ENCODE results near the gene SERPINB8.

The SERPINB8 gene

GRCh38 chr18:63953811-63954210 is 16.1 kb upstream of the SERPINB8 start:
- H3K4me1 Mint-ChIP-seq (ENCODE audit: low read depth): peaks cover 19% of the 10 kb centered on the region
- peaks cover 5% of the 10 kb centered on the region for H3K9me3 Mint-ChIP-seq (ENCODE audit: low read depth)
- peaks cover 3% of the 10 kb centered on the region for H3K36me3 Mint-ChIP-seq
- peaks cover 14% of the 10 kb centered on the region for H3K27me3 Mint-ChIP-seq
- no peak overlapping the region for H3K4me3 Mint-ChIP-seq
- H3K27ac Mint-ChIP-seq: no peak overlapping the region

GRCh38 chr18:63956755-63957154 is 13.1 kb upstream of the SERPINB8 start:
- peaks cover under 1% of the 10 kb centered on the region for H3K4me1 Mint-ChIP-seq (ENCODE audit: low read depth)
- H3K27ac Mint-ChIP-seq: no peak overlapping the region
- no peaks in the 10 kb centered on the region for H3K9me3 Mint-ChIP-seq (ENCODE audit: low read depth)
- no peaks in the 10 kb centered on the region for H3K36me3 Mint-ChIP-seq
- no peak overlapping the region for H3K4me3 Mint-ChIP-seq
- H3K27me3 Mint-ChIP-seq: peaks cover 17% of the 10 kb centered on the region

GRCh38 chr18:63960891-63961290 is 9.0 kb upstream of the SERPINB8 start:
- Mint-ChIP-seq H3K9me3 (ENCODE audit: low read depth) (no peaks in the 10 kb centered on the region), H3K27me3 (peaks cover 17% of the 10 kb centered on the region)

GRCh38 chr18:63961435-63961980 is 8.4 kb upstream of the SERPINB8 start:
- peaks cover 15% of the 10 kb centered on the region for H3K27me3 Mint-ChIP-seq
- no peaks in the 10 kb centered on the region for H3K36me3 Mint-ChIP-seq
- H3K4me1 Mint-ChIP-seq (ENCODE audit: low read depth): no peaks in the 10 kb centered on the region
- H3K9me3 Mint-ChIP-seq (ENCODE audit: low read depth): no peaks in the 10 kb centered on the region
- H3K4me3 Mint-ChIP-seq: no peak overlapping the region
- no peak overlapping the region for H3K27ac Mint-ChIP-seq

More at GRCh38 chr18:63960891-63961290, 9.0 kb upstream of the SERPINB8 start:
- H3K27ac Mint-ChIP-seq: no peak overlapping the region
- H3K4me1 Mint-ChIP-seq (ENCODE audit: low read depth): no peaks in the 10 kb centered on the region
- no peak overlapping the region for H3K4me3 Mint-ChIP-seq
- no peaks in the 10 kb centered on the region for H3K36me3 Mint-ChIP-seq

GRCh38 chr18:63962137-63962536 is 7.7 kb upstream of the SERPINB8 start:
- Mint-ChIP-seq H3K4me3 (no peak overlapping the region), H3K4me1 (ENCODE audit: low read depth) (no peaks in the 10 kb centered on the region), H3K27me3 (peaks cover 12% of the 10 kb centered on the region), H3K36me3 (no peaks in the 10 kb centered on the region), H3K9me3 (ENCODE audit: low read depth) (no peaks in the 10 kb centered on the region), H3K27ac (no peak overlapping the region)

- Mint-ChIP-seq H3K4me3 (no peak overlapping the region), H3K27ac (no peak overlapping the region), H3K9me3 (ENCODE audit: low read depth) (no peaks in the 10 kb centered on the region), H3K4me1 (ENCODE audit: low read depth) (peaks cover 3% of the 10 kb centered on the region), H3K36me3 (no peaks in the 10 kb centered on the region), H3K27me3 (peaks cover 12% of the 10 kb centered on the region)
Measured at GRCh38 chr18:63963615-63964256, 6.1 kb upstream of the SERPINB8 start.

- no peak overlapping the region for H3K4me3 Mint-ChIP-seq
- peaks cover 15% of the 10 kb centered on the region for H3K4me1 Mint-ChIP-seq (ENCODE audit: low read depth)
- H3K36me3 Mint-ChIP-seq: no peaks in the 10 kb centered on the region
- no peak overlapping the region for H3K27ac Mint-ChIP-seq
- H3K9me3 Mint-ChIP-seq (ENCODE audit: low read depth): no peaks in the 10 kb centered on the region
- H3K27me3 Mint-ChIP-seq: peaks cover 8% of the 10 kb centered on the region
Measured at GRCh38 chr18:63964908-63965307, 5.0 kb upstream of the SERPINB8 start.

- Mint-ChIP-seq H3K9me3 (ENCODE audit: low read depth) (no peaks in the 10 kb centered on the region), H3K36me3 (no peaks in the 10 kb centered on the region), H3K4me1 (ENCODE audit: low read depth) (peaks cover 18% of the 10 kb centered on the region), H3K27me3 (peaks cover 8% of the 10 kb centered on the region), H3K4me3 (no peak overlapping the region), H3K27ac (no peak overlapping the region)
Measured at GRCh38 chr18:63965716-63966330, 4.1 kb upstream of the SERPINB8 start.

GRCh38 chr18:63970809-63971205 is 926 bp downstream of the SERPINB8 start:
- peak overlapping the region; percentile 91 for H3K27ac Mint-ChIP-seq
- no peaks in the 10 kb centered on the region for H3K9me3 Mint-ChIP-seq (ENCODE audit: low read depth)
- peak overlapping the region; percentile 98 for H3K4me3 Mint-ChIP-seq
- H3K27me3 Mint-ChIP-seq: no peaks in the 10 kb centered on the region
- H3K36me3 Mint-ChIP-seq: no peaks in the 10 kb centered on the region
- H3K4me1 Mint-ChIP-seq (ENCODE audit: low read depth): peaks cover 38% of the 10 kb centered on the region

- Mint-ChIP-seq H3K36me3 (no peaks in the 10 kb centered on the region), H3K9me3 (ENCODE audit: low read depth) (no peaks in the 10 kb centered on the region), H3K4me1 (ENCODE audit: low read depth) (peaks cover 38% of the 10 kb centered on the region), H3K27me3 (no peaks in the 10 kb centered on the region), H3K27ac (peak overlapping the region; percentile 91), H3K4me3 (peak overlapping the region; percentile 98)
Measured at GRCh38 chr18:63971320-63972001, 1.6 kb downstream of the SERPINB8 start.

- peaks cover 38% of the 10 kb centered on the region for H3K4me1 Mint-ChIP-seq (ENCODE audit: low read depth)
- no peaks in the 10 kb centered on the region for H3K36me3 Mint-ChIP-seq
- H3K4me3 Mint-ChIP-seq: peak overlapping the region; percentile 98
- no peaks in the 10 kb centered on the region for H3K9me3 Mint-ChIP-seq (ENCODE audit: low read depth)
- no peaks in the 10 kb centered on the region for H3K27me3 Mint-ChIP-seq
- peak overlapping the region; percentile 91 for H3K27ac Mint-ChIP-seq
Measured at GRCh38 chr18:63972002-63972376, 2.1 kb downstream of the SERPINB8 start.

- no peaks in the 10 kb centered on the region for H3K27me3 Mint-ChIP-seq
- H3K4me3 Mint-ChIP-seq: no peak overlapping the region
- peaks cover 26% of the 10 kb centered on the region for H3K4me1 Mint-ChIP-seq (ENCODE audit: low read depth)
- no peaks in the 10 kb centered on the region for H3K36me3 Mint-ChIP-seq
- H3K27ac Mint-ChIP-seq: no peak overlapping the region
- H3K9me3 Mint-ChIP-seq (ENCODE audit: low read depth): no peaks in the 10 kb centered on the region
Measured at GRCh38 chr18:63974991-63975390, 5.1 kb downstream of the SERPINB8 start.

- H3K36me3 Mint-ChIP-seq: no peaks in the 10 kb centered on the region
- no peaks in the 10 kb centered on the region for H3K9me3 Mint-ChIP-seq (ENCODE audit: low read depth)
- no peak overlapping the region for H3K4me3 Mint-ChIP-seq
- no peaks in the 10 kb centered on the region for H3K27me3 Mint-ChIP-seq
- no peak overlapping the region for H3K27ac Mint-ChIP-seq
- peaks cover 28% of the 10 kb centered on the region for H3K4me1 Mint-ChIP-seq (ENCODE audit: low read depth)
Measured at GRCh38 chr18:63975628-63976027, 5.7 kb downstream of the SERPINB8 start.

- Mint-ChIP-seq H3K4me1 (ENCODE audit: low read depth) (peaks cover 14% of the 10 kb centered on the region), H3K27me3 (no peaks in the 10 kb centered on the region), H3K9me3 (ENCODE audit: low read depth) (no peaks in the 10 kb centered on the region), H3K36me3 (peaks cover 6% of the 10 kb centered on the region), H3K4me3 (no peak overlapping the region), H3K27ac (no peak overlapping the region)
Measured at GRCh38 chr18:63977040-63977439, 7.2 kb downstream of the SERPINB8 start.

- peaks cover 9% of the 10 kb centered on the region for H3K36me3 Mint-ChIP-seq
- no peaks in the 10 kb centered on the region for H3K9me3 Mint-ChIP-seq (ENCODE audit: low read depth)
- H3K4me1 Mint-ChIP-seq (ENCODE audit: low read depth): peaks cover 11% of the 10 kb centered on the region
- no peak overlapping the region for H3K4me3 Mint-ChIP-seq
- H3K27me3 Mint-ChIP-seq: no peaks in the 10 kb centered on the region
- no peak overlapping the region for H3K27ac Mint-ChIP-seq
Measured at GRCh38 chr18:63979409-63979920, 9.6 kb downstream of the SERPINB8 start.
